GM13977 (cell line): Measurements from ENCODE around the gene CDC6.

Source experiments
- DNase-seq: peaks from one replicate; pipeline ENCODE4 v3.0.0; 2012; ENCODE audit warnings: low spot score
- CTCF ChIP-seq: IDR thresholded peaks from 2 replicates; pipeline ENCODE4 v1.5.1; 2012; ENCODE audit warnings: mild to moderate bottlenecking, control low read depth; ENCODE audit not compliant: insufficient read depth; ENCODE audit errors: extremely low read depth, missing control alignments
- in situ Hi-C: fragments of 300-500 bp; cut with MboI; formaldehyde crosslinking; loops from one replicate; pipeline ENCODE4 v1.12.0; 2022; ENCODE audit warnings: low sequenced_read_pairs, low pct_unique_long_range_greater_than_20kb, mixed read lengths, inconsistent platforms; ENCODE audit not compliant: unreplicated experiment

CDC6 gene

GRCh38 chr17:40311575-40311974, 23.9 kb downstream of the CDC6 start:
- peak; percentile 23 for DNase-seq
- TF ChIP-seq CTCF = no peak
- in situ Hi-C loops = no loop called here

GRCh38 chr17:40312131-40312731, 24.6 kb downstream of the CDC6 start:
- in situ Hi-C loops = no loop called here
- peak; percentile 25 for DNase-seq
- TF ChIP-seq CTCF = no peak

- TF ChIP-seq CTCF = no peak
- in situ Hi-C loops = no loop called here
- DNase-seq = peak; percentile 22
Measured at GRCh38 chr17:40312893-40313667, 25.4 kb downstream of the CDC6 start.

GRCh38 chr17:40313668-40314583, 26.2 kb downstream of the CDC6 start:
- in situ Hi-C loops = no loop called here
- DNase-seq = peak; percentile 3
- no peak for TF ChIP-seq CTCF

- in situ Hi-C loops = no loop called here
- peak; percentile 18 for DNase-seq
- TF ChIP-seq CTCF = no peak
Measured at GRCh38 chr17:40314584-40314956, 26.9 kb downstream of the CDC6 start.

GRCh38 chr17:40315206-40315605, 27.5 kb downstream of the CDC6 start:
- no peak for DNase-seq
- in situ Hi-C loops = no loop called here
- no peak for TF ChIP-seq CTCF
